HG02870 (cell line): ENCODE data around the gene NEU3.
"Not testable (repeated sequence)": the region's sequence is repeated elsewhere in the genome, so short reads cannot be mapped to it uniquely, and the experiment has no call there.

Experiments used
- ATAC-seq: cut with Tn5 transposase; IDR thresholded peaks from one replicate; pipeline ENCODE4 v1.9.1; 2021; ENCODE audit warnings: mild to moderate bottlenecking, moderate library complexity; ENCODE audit not compliant: unreplicated experiment

The NEU3 gene, protein sequence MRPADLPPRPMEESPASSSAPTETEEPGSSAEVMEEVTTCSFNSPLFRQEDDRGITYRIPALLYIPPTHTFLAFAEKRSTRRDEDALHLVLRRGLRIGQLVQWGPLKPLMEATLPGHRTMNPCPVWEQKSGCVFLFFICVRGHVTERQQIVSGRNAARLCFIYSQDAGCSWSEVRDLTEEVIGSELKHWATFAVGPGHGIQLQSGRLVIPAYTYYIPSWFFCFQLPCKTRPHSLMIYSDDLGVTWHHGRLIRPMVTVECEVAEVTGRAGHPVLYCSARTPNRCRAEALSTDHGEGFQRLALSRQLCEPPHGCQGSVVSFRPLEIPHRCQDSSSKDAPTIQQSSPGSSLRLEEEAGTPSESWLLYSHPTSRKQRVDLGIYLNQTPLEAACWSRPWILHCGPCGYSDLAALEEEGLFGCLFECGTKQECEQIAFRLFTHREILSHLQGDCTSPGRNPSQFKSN

DNA sequence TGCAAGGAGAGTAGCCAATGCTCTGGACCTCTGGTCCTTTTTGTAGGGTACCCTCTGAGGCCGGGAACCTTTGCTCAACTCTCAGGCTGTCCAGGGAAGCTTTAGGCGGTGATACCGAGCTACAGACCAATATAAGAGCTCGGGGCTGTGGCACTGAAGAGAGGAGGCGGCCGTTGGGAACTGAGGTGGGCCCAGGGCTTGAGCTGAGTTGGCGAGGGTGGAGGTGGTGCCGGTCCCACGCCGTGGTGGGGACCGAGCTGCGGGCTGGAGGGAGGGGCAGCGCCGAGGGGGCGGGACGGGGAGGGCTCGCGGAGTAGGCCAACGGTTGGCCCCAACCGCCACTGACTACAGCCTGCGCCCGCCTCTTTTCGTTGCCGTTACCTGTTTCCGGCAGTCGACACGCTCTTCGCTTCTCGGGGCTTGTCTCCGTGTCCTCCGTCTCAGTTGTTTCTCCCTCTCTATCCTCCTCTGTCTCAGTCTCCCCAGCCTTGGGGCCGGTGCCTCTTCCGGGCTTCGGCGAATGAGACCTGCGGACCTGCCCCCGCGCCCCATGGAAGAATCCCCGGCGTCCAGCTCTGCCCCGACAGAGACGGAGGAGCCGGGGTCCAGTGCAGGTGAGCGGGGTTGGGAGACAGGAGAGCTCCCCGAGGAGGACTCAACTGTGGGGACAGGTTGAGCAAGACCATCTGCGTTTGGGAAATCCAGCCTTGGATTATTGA lies at the start of gene NEU3:
Gene NEU3 (plus strand): TSS at position 393 of the 719 bp plus-strand sequence. CDS start 128 bp downstream, at position 521.
- peak; percentile 84 for ATAC-seq

DNA sequence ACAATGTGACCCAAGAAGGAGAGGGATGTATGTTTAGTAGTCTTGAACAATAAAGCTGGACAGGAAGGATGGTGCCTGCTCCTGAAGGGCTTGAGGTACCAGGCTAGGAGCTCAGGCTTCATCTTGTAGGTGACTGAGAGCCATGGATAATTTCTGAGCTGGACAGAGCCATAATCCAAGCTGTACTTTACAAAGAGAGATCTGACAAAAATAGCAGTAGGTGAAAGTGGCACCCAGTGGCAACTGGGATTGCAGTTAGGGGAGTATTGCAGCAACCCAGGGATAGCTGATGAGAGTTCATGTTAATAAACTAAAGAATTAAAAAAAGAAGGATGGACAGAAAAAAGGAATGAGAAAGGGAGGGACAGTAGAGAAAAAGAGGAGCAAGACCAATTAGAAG lies 47.2 kb upstream of the NEU3 start:
- ATAC-seq, result no peak

DNA sequence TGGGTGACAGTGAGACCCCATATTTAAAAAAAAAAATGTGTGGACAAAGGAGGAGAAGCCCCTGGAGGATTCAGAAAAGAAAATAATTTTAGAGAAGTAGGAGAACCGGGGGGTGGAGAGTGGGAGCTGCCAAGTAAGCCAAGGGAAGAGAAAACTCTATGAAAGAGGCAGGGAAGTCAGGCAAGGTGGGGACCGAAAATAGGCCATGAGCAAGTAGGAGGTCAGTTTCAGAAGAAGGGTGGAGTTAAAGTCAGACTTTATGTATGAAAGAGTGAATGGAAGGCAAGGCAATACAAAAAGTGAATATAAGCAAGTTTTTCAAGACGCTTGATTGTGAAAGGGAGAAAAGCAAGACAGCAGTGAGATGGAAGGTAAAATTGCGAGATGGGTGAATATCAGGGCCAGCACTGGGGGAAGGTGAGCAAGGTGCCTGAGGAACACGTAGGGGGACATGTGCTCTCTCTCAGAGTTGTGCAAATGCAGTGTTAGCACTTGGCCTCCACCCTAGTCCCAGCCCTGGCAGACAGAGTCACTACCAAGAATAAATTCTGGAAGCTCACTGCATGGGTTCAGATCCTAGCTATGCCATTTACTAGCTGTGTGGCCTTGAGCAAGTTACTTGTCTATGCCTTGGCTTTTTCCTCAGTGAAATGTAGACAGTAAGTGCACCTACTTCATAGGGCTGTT lies 46.5 kb upstream of the NEU3 start:
- ATAC-seq, result no peak

DNA sequence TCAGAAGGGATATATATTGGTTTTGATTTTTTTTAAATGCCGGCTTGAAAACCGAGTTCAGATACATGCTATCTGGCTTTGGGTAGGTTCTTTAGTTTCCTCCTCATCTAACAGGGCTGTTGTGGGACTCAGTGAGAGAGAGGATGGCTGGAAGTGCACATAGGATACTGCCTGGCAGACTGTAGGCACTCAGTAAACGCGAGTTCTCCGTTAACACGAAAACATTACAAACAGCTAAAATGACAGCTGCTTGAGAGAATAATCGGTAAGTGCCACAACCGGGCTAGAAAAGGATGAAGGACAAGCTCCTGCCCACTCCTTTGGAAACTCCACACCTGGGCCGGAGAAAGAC lies 40.2 kb upstream of the NEU3 start:
- peak; percentile 13 for ATAC-seq

DNA sequence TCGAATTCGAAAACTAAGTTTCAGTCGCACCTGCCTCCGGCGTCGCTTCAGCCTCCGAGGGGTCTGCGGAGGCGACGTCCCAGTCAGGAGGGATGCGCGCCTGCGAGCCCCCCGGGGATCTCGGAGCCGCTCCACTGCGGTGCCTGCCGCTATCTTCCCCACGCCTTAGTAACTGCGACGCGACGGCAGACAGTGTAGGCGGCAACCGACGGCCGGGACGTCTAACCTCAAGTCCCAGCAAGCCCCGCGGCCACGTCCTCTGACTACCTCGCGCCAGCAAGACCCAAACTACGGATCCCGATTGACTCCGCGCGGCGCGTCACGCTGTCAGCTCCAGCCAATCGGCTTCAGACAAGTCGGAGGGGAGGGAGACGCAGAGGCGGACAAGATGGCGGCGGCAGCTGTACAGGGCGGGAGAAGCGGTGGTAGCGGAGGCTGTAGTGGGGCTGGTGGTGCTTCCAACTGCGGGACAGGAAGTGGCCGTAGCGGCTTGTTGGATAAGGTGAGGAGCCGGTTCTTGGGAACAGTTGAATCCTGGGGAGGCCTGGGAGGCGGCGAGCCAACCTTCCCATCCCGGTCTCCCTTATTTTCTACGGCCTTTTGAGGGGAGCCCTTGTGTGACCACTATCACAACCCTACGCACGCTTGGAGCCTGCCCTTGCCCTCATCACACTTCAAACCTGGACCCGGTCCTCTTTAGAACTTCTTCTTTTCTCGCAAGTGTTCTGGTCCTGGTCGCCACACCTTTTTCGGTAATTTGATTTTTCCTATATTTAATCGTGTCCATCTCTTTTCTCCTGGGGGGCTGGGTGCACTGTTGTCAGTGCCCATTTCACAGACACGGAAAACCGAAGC lies 39.6 kb upstream of the NEU3 start, which contains the start of the genes SPCS2 and XRRA1:
Gene SPCS2 (plus strand): TSS at position 369 of the 855 bp plus-strand sequence. CDS start 20 bp downstream, at position 389.
Gene XRRA1 (minus strand): TSS at position 194 of the 855 bp plus-strand sequence. CDS start 8,213 bp downstream, outside the sequence.
- peak; percentile 85 for ATAC-seq

DNA sequence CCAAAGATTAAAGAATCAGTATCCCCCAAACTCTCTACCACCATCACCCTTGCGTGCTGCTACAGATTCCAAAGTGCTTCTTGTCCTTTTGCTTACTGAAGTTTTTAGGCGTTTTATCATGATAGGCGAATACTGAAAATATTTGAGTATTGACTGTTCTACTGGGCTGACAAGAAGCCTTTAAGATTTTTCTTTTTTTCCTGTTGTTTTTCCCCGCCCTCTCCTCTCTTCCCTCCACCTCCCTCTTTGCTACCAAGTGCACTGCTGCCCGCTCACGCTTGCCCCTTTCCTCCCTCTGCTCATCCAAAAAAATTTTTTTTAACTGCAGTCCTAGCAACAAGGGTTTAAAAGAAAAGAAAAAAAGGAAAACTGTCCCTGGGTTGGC lies 39.0 kb upstream of the NEU3 start:
- no peak for ATAC-seq

DNA sequence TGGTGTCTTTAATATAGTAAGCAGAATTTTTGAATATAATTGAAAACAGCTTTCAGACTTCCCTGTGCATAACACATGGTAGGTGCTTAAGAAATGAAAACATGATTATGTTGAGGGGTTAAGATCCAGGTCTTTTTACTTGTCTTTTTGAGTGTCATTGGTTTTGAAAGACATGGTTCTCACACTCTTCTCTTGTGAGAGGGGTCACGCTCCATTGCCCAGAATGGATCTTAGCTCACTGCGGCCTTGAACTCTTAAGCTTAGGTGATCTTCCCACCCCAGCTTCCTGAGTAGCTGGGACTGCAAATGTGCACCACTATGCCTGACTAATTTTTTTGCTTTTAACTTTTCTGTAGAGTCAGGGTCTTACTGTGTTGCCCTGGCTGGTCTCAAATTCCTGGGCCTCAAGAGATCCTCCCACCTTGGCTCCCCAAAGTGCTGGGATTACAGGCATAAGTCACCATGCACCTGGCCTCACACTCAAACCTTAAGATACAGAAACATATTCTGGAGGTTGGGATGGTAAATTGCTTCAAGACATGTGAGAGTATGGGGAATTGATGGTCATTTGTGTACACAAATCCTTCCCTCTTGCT lies 38.3 kb upstream of the NEU3 start:
- no peak for ATAC-seq

DNA sequence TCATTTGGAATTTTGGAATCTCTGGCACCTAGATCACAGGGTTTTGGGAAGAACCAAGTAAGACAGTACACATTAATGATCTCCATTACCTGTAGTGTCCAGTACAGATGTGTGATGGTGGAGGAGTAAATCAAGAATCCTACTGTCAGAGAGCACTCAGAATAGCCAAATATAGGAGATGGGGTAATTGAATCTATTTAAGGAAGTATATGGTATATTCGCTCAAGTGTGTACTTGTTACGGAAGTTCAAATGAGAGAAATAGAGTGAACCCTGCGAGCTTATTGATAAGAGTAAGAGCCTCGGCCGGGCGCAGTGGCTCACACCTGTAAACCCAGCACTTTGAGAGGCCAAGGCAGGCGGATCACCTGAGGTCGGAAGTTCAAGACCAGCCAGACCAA lies 37.5 kb upstream of the NEU3 start:
- no peak for ATAC-seq

DNA sequence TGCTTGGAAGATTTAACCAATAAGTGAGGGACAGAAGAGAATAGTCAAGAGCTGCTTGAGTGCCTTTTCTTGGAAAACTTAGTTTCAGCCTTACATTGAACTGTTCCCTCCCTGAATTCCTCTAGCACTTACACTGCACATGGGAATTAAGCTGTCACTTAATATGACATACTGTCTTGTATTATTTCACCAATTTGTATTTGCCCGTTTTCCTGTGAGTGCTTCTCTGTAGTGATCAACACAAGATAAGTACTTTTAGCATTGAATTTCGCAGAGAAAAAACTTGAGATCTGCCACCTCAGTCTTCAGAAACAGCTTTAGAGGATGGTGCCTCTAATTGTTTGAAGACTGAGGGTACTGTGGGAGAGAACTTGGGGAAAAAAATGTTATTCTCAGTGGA lies 36.0 kb upstream of the NEU3 start:
- ATAC-seq, result no peak

DNA sequence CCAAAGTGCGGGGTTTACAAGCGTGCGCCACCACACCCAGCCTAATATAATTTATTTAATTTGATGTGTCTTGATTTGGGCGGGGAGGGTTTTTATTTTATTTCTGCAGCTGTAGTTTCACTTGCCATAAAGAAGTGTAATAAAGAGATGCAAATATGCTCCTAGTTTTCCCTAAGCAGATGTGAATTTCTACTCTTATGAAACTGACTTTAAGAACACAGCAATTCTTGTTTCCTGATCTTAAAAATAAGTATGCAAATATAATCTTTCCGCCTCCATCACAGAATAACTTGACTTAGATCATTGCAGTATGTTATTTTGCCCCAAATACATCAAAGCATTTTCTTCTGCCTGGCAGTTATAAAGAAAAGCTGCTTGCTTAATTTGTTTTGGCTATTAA lies 35.3 kb upstream of the NEU3 start:
- ATAC-seq, result no peak

DNA sequence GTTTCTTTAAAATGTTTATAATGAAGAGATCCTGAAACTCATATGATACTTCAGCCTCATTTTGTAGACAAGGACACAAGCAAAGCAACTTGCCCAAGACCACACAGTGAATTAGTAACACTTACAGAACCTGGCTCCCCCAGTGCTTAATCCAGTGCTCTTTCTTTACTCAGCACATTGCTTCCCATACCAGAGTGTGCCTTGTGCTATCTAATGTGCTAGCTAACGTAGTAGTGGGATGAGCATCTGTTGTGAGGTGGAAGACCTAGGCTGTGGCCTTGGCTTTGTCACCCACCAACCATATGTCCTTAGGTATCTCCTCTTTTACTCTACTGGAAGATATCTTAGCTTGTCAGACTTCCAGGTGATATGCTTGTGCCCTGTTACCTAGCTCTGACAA lies 34.5 kb upstream of the NEU3 start:
- no peak for ATAC-seq

DNA sequence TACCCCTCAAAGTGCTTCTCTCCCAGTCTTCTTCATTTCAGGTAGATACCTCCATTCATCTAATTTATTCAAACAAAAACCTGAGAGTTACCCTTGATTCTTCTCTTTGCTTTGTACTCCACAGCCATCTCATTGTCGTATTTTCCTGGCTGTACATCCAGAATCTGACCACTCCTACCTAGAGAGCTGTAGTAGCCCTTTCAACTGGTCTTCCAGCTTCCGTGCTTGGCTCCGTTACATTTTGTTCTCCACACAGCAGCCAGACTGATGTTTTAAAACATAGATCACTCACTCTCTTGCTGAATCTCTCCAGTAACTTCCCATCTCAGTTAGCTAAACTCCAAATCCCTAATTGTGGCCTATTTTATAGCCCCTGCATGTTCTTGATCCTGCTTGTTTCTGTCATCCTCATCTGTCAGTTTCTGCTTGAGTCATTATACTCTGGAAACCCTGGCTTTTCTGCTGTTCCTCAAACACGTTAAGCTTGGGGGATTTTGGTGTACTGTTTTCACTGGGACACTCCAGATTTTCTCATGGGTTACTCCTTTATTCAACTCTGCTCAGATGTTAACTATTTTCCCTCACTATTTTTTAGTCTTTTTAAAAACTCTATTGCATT lies 32.2 kb upstream of the NEU3 start:
- ATAC-seq, result no peak

DNA sequence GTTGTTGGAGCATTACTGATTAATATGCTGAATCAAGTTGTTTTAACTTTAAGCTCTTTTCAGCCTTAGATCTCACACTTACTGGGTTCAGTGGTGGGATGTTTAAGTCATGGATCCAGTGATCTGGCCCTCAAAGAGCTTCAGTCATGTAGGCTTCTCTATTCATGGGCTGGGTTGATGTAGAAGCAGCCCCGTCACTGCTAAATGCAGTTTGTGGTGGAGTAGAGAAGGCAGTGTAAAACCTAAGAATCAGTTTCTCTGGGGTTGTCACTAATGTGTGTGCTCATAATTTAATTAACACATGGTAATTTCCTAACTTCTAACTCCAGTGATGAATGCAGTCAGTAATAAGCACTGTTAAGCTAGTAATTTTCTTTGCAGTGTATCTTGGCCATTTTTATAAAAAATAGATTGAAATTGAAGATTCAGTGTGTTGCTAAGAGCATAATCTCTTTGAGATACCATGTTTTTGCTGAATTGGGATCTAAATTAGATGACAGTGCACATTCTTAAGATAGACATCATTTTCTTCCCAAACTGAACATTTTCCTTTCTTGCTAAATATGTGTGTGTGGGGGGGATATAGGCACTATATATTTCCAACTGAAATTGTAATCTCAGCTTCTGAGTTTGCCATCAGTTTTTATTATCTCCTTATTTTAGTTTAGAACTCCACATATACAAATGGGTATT lies 30.6 kb upstream of the NEU3 start:
- no peak for ATAC-seq

DNA sequence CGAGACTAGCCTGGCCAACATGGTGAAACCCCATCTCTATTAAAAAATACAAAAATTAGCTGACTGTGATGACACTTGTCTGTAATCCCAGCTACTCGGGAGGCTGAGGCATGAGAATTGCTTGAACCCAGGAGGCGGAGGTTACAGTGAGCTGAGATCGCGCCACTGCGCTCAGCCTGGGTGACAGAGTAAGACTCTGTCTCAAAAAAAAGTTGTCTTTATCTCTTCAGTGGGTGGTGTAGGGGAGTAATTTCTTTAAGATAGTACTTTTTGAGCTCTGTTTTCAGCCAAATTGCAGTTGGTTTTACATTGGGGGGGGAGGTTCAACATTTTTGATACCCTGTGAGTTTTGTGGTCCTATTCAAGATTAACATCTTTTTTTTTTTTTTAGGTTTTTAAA lies 28.6 kb upstream of the NEU3 start:
- ATAC-seq, result not testable (repeated sequence)

DNA sequence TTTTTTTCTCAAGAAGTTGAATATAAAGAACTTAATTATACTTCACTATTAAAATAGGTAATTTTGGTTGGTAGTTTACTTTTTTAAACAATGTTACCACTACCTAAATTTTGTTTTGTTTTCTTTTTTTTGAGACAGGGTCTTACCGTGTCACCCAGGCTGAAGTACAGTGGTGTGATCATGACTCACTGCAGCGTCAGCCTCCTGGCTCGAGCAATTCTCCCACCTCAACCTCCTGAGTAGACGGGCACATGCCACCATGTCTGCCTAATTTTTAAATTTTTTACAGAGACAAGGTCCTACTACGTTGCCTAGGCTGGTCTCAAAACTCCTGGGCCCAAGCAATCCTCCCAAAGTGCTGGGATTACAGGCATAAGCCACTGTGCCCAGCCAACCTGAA lies 22.1 kb upstream of the NEU3 start:
- no peak for ATAC-seq

DNA sequence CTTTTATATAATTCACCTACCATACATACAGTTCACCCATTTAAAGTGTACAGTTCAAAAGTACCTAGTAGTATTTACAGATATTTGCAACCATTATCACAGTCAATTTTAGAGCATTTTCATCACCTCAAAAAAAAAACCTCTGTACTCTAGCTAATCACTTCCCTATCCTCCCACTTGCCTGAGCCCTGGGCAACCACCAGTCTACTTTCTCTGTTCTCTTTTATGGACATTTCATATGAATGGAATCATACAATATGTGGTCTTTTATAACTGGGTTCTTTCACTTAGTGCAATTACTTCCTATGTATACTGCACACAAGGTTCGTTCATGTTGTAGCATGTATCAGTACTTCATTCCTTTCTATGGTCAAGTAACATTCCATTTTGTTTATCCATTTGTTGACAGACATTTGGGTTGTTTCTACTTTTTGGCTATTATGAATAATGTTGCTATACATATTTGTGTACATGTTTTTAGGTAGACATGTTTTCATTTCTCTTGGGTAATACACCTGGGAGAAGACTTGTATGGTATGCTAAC lies 17.8 kb upstream of the NEU3 start:
- no peak for ATAC-seq

DNA sequence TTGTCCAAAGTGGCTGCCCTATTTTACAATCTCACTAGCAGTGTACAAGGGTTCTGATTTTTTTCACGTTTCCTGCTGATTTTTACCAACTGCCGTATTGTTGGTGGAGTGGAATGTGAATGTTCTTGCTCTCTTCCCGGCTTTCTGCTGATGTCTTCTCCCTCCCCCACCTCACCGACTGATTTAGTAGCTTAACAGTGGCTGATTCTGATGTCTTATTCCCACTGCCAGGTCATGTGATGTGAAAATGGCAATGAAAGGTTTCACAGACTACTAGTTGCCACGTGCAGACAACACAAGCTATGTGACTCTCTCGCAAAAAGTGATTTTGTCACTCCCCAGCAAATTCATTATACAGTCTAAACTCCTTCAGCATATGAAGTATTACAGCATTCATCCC lies 17.3 kb upstream of the NEU3 start:
- ATAC-seq, result no peak

DNA sequence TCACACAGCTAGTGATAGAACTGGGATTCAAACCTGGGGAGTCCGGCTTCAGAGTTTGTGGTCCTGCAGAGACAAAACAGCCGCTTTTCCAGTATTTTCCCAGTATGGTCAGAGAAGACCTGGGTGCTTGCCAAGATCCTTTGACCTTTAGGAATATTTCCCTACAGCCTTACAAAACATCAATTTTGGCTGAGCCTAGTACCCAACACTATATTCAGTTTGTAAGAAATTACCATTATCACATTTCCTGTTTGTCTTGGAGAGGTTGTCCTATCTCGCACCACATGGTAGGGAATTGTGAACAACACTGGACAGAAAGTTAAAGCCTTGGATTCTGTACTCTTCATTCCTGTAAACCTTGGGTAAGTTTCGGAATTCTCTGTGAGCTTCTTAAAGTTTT lies 10.7 kb upstream of the NEU3 start:
- ATAC-seq, result no peak

DNA sequence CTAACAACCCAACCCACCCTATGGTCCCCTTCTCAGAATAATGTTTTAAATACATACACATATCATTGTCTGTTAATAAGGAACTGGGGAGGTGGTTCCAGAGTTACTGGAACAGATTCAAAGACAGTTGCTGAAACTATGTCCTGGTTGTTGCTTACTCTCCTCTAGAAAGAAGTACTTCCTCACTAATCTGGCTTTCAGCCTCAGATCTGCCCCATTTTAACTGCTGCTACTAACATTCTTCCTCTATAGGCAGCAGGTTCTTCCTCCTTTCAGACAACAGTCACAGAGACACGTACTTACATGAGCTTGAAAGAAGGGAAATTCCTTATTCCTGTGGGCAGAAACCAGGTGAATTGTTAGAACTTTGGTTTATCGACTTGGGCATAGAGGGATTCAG lies 8.1 kb upstream of the NEU3 start:
- ATAC-seq, result no peak
